SU-DHL-6 (cell line): ENCODE data around the gene S100A5.

ENCODE experiments used
- CTCF ChIP-seq: fragments of 200-600 bp; sonication (generic); IDR thresholded peaks from one replicate; pipeline ENCODE4 v1.5.1; 2017; ENCODE audit warnings: antibody characterized with exemption, mild to moderate bottlenecking, low read length, moderate library complexity; ENCODE audit not compliant: insufficient read depth, poor library complexity, severe bottlenecking
- EZH2phosphoT487 ChIP-seq: fragments of 200-600 bp; sonication (generic), shearing (Covaris generic); conservative IDR thresholded peaks from 2 replicates; pipeline ENCODE4 v1.6.1; 2018; ENCODE audit warnings: mild to moderate bottlenecking, antibody characterized with exemption, low read length, moderate library complexity, mixed read lengths

GRCh38 chr1:153509036-153509435, 31.7 kb downstream of the S100A5 start:
- TF ChIP-seq CTCF (no peak), EZH2phosphoT487 (no peak)
